K562 (cell line): ENCODE measurements around the gene SRRT. TPM values are rescaled to one million over a fixed set of nuclear protein-coding genes. Genes with fewer than 3 reads are reported as not detected.

Experiments
- ATF1 ChIP-seq, 2 experiments: fragments of 450-650 bp in 1 of 2; IDR thresholded peaks; 2 replicates each; pipeline ENCODE4 v1.6.1; 2016; ENCODE audit warnings: missing compliant biosample characterization in 1 of 2, missing genetic modification characterization in 1 of 2
- BACH1 ChIP-seq: fragments of 200-800 bp; sonication (Bioruptor generic); IDR thresholded peaks from 2 replicates; pipeline ENCODE4 v1.6.1; 2016; ENCODE audit warnings: missing genetic modification characterization, missing compliant biosample characterization
- CHD2 ChIP-seq: IDR thresholded peaks from 2 replicates; pipeline ENCODE4 v1.6.1; 2011; ENCODE audit warnings: low read depth, low read length
- CSDE1 ChIP-seq, 2 experiments: fragments of 450-650 bp; IDR thresholded peaks; 2 replicates each; pipeline ENCODE4 v1.6.1; 2016; ENCODE audit warnings: mild to moderate bottlenecking in 1 of 2
- FOXJ2 ChIP-seq: fragments of 200-800 bp; sonication (Bioruptor generic); IDR thresholded peaks from 2 replicates; pipeline ENCODE4 v1.6.1; 2016; ENCODE audit warnings: missing genetic modification characterization, missing compliant biosample characterization
- MYNN ChIP-seq, 2 experiments: sonication (generic); formaldehyde crosslinking in 1 of 2; IDR thresholded peaks; 2 replicates each; pipeline versions ENCODE4 v1.5.0 to v1.6.1; 2016 to 2020; ENCODE audit warnings: antibody characterized with exemption in 1 of 2, missing genetic modification reagents in 1 of 2
- SMARCB1 ChIP-seq: IDR thresholded peaks from 2 replicates; pipeline ENCODE4 v1.6.1; 2011; ENCODE audit warnings: improper control_type of control experiment, low read depth; ENCODE audit not compliant: insufficient read length
- TGIF2 ChIP-seq: sonication (generic); formaldehyde crosslinking; IDR thresholded peaks from 2 replicates; pipeline ENCODE4 v1.8.1; 2022; ENCODE audit warnings: mild to moderate bottlenecking, missing genetic modification reagents, moderate library complexity
- ZBTB17 ChIP-seq: fragments of 450-650 bp; formaldehyde crosslinking; IDR thresholded peaks from 2 replicates; pipeline ENCODE4 v1.4.0; 2020; ENCODE audit warnings: mild to moderate bottlenecking
- polyA plus RNA-seq, 8 experiments: library from polyadenylated mRNA; depleted of rRNA in 4 of 8; stranded (reverse) in 5 of 8; unstranded in 3 of 8; fragments of >200 nt; fragmentation: Nextera tagmentation in 2 of 8; fragmentation: Illumina TruSeq in 1 of 8; extraction: Ambion mirVana in 2 of 8; extraction: Trizol in 1 of 8; gene quantifications; 2 replicates each; pipeline versions ENCODE4 v1.2.1 to v1.2.3, GENCODE V29; 2011 to 2014; ENCODE audit warnings: inconsistent platforms in 1 of 8, missing spikeins in 1 of 8
- total RNA-seq, 7 experiments: library from RNA; depleted of rRNA in 6 of 7; stranded (reverse); fragments of >200 nt in 6 of 7; fragmentation: Illumina TruSeq in 2 of 7; extraction: Trizol in 2 of 7; gene quantifications; 2 replicates each; pipeline versions ENCODE4 v1.2.1 to v1.2.3, GENCODE V29; 2011 to 2021; ENCODE audit warnings: low replicate concordance in 1 of 7
- TF ChIP-seq, protein P1 (sequence below): fragments of 250-450 bp; sonication (Bioruptor Pico); IDR thresholded peaks from 2 replicates; pipeline ENCODE4 v1.4.0; 2020
- TF ChIP-seq, protein P2 (sequence below), 2 experiments: fragments of 450-650 bp; IDR thresholded peaks; 2 replicates each; pipeline ENCODE4 v1.6.1; 2016
- TF ChIP-seq, protein P3 (sequence below): fragments of 450-650 bp; IDR thresholded peaks from 2 replicates; pipeline ENCODE4 v1.6.1; 2014; ENCODE audit warnings: low read depth, mild to moderate bottlenecking, moderate library complexity, borderline replicate concordance
- TF ChIP-seq, protein P4 (sequence below): sonication (generic); formaldehyde crosslinking; IDR thresholded peaks from 2 replicates; pipeline ENCODE4 v1.8.1; 2023; ENCODE audit warnings: mild to moderate bottlenecking, missing genetic modification reagents
- TF ChIP-seq, protein P5 (sequence below), 2 experiments: fragments of 450-650 bp in 1 of 2; sonication (generic) in 1 of 2; formaldehyde crosslinking in 1 of 2; IDR thresholded peaks in 1 of 2; conservative IDR thresholded peaks in 1 of 2; 2 replicates each; pipeline versions ENCODE4 v1.6.1 to v1.8.1; 2016 to 2023; ENCODE audit warnings: mild to moderate bottlenecking in 2 of 2, moderate library complexity in 2 of 2, inconsistent platforms in 1 of 2, missing genetic modification reagents in 1 of 2

The SRRT gene
- total and polyA plus RNA-seq, 9 of the 15 experiments (the other 6 are each of a cell fraction or from before 2014, with no cell fraction given): 10.3 to 263 (median 84.4) TPM

DNA sequence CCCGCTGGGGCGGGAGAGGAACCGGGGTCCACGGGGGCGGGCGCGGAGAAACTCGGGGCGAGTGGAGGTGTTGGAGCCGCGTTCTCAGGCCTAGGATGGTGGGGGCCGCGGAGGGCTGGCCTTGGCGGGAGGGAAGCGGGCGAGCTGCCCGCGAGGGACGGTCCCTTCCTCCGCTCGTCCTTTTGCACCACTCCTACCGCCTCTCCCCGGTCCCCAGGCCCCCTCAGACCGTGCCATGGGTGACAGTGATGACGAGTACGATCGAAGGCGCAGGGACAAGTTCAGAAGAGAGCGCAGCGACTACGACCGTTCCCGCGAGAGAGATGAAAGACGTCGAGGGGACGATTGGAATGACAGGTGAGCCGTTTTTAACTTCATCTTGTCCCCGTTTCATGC, 451 bp downstream of the SRRT start (continued):
- TF ChIP-seq ATF1 (CRISPR knock-in tag; IDR thresholded peaks at IDR 0.05): 0 out of 2 replicates have a peak, but pooled peaks have one; percentile 8
- TF ChIP-seq ATF1 (tag; IDR thresholded peaks at IDR 0.05): no peak
- no peak for TF ChIP-seq BACH1 (tag)
- TF ChIP-seq ZBTB17: 0 out of 2 replicates have a peak, but pooled peaks have one; percentile 24
- TF ChIP-seq, protein P1, sequence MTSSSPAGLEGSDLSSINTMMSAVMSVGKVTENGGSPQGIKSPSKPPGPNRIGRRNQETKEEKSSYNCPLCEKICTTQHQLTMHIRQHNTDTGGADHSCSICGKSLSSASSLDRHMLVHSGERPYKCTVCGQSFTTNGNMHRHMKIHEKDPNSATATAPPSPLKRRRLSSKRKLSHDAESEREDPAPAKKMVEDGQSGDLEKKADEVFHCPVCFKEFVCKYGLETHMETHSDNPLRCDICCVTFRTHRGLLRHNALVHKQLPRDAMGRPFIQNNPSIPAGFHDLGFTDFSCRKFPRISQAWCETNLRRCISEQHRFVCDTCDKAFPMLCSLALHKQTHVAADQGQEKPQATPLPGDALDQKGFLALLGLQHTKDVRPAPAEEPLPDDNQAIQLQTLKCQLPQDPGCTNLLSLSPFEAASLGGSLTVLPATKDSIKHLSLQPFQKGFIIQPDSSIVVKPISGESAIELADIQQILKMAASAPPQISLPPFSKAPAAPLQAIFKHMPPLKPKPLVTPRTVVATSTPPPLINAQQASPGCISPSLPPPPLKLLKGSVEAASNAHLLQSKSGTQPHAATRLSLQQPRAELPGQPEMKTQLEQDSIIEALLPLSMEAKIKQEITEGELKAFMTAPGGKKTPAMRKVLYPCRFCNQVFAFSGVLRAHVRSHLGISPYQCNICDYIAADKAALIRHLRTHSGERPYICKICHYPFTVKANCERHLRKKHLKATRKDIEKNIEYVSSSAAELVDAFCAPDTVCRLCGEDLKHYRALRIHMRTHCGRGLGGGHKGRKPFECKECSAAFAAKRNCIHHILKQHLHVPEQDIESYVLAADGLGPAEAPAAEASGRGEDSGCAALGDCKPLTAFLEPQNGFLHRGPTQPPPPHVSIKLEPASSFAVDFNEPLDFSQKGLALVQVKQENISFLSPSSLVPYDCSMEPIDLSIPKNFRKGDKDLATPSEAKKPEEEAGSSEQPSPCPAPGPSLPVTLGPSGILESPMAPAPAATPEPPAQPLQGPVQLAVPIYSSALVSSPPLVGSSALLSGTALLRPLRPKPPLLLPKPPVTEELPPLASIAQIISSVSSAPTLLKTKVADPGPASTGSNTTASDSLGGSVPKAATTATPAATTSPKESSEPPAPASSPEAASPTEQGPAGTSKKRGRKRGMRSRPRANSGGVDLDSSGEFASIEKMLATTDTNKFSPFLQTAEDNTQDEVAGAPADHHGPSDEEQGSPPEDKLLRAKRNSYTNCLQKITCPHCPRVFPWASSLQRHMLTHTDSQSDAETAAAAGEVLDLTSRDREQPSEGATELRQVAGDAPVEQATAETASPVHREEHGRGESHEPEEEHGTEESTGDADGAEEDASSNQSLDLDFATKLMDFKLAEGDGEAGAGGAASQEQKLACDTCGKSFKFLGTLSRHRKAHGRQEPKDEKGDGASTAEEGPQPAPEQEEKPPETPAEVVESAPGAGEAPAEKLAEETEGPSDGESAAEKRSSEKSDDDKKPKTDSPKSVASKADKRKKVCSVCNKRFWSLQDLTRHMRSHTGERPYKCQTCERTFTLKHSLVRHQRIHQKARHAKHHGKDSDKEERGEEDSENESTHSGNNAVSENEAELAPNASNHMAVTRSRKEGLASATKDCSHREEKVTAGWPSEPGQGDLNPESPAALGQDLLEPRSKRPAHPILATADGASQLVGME (CRISPR knock-in tag): 0 out of 2 replicates have a peak, but pooled peaks have one; percentile 85
- TF ChIP-seq, protein P2, sequence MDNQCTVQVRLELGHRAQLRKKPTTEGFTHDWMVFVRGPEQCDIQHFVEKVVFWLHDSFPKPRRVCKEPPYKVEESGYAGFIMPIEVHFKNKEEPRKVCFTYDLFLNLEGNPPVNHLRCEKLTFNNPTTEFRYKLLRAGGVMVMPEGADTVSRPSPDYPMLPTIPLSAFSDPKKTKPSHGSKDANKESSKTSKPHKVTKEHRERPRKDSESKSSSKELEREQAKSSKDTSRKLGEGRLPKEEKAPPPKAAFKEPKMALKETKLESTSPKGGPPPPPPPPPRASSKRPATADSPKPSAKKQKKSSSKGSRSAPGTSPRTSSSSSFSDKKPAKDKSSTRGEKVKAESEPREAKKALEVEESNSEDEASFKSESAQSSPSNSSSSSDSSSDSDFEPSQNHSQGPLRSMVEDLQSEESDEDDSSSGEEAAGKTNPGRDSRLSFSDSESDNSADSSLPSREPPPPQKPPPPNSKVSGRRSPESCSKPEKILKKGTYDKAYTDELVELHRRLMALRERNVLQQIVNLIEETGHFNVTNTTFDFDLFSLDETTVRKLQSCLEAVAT (IDR thresholded peaks at IDR 0.05): 0 out of 4 replicates have a peak, but pooled peaks of 1 of the 2 experiments have one; percentile 43
- TF ChIP-seq MYNN (IDR thresholded peaks at IDR 0.05): no peak
- peak; percentile 26; the same call in 1 of the 2 replicates for TF ChIP-seq MYNN (CRISPR knock-in tag; IDR thresholded peaks at IDR 0.05)
- TF ChIP-seq SMARCB1: peak; percentile 43
- TF ChIP-seq, protein P3, sequence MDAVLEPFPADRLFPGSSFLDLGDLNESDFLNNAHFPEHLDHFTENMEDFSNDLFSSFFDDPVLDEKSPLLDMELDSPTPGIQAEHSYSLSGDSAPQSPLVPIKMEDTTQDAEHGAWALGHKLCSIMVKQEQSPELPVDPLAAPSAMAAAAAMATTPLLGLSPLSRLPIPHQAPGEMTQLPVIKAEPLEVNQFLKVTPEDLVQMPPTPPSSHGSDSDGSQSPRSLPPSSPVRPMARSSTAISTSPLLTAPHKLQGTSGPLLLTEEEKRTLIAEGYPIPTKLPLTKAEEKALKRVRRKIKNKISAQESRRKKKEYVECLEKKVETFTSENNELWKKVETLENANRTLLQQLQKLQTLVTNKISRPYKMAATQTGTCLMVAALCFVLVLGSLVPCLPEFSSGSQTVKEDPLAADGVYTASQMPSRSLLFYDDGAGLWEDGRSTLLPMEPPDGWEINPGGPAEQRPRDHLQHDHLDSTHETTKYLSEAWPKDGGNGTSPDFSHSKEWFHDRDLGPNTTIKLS: no peak
- TF ChIP-seq TGIF2 (CRISPR knock-in tag): 0 out of 2 replicates have a peak, but pooled peaks have one; percentile 24
- TF ChIP-seq, protein P4, sequence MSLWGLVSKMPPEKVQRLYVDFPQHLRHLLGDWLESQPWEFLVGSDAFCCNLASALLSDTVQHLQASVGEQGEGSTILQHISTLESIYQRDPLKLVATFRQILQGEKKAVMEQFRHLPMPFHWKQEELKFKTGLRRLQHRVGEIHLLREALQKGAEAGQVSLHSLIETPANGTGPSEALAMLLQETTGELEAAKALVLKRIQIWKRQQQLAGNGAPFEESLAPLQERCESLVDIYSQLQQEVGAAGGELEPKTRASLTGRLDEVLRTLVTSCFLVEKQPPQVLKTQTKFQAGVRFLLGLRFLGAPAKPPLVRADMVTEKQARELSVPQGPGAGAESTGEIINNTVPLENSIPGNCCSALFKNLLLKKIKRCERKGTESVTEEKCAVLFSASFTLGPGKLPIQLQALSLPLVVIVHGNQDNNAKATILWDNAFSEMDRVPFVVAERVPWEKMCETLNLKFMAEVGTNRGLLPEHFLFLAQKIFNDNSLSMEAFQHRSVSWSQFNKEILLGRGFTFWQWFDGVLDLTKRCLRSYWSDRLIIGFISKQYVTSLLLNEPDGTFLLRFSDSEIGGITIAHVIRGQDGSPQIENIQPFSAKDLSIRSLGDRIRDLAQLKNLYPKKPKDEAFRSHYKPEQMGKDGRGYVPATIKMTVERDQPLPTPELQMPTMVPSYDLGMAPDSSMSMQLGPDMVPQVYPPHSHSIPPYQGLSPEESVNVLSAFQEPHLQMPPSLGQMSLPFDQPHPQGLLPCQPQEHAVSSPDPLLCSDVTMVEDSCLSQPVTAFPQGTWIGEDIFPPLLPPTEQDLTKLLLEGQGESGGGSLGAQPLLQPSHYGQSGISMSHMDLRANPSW (CRISPR knock-in tag): no peak
- TF ChIP-seq CHD2: peak; percentile 84
- TF ChIP-seq CSDE1 (IDR thresholded peaks at IDR 0.05): peak in 1 of 2 experiments; percentile 37; a peak in 1 of 4 replicates
- TF ChIP-seq FOXJ2 (tag): no peak
- TF ChIP-seq, protein P5, sequence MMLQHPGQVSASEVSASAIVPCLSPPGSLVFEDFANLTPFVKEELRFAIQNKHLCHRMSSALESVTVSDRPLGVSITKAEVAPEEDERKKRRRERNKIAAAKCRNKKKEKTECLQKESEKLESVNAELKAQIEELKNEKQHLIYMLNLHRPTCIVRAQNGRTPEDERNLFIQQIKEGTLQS (IDR thresholded peaks at IDR 0.05): no peak; the same call in none of the 2 replicates
- TF ChIP-seq, protein P5 (CRISPR knock-in tag; conservative IDR thresholded peaks at IDR 0.05): peak; percentile 40; the same call in 1 of the 2 replicates
